Smooth muscle cell (in vitro differentiated cells): ENCODE measurements around the gene RAB3GAP1. TPM values are rescaled to one million over a fixed set of nuclear protein-coding genes. Genes with fewer than 3 reads are reported as not detected.

ENCODE experiments used
- DNase-seq: peaks from one replicate; lab custom pipeline; 2025; ENCODE audit not compliant: unreplicated experiment; lab: John Stamatoyannopoulos, UW
- H2AFZ ChIP-seq: fragments of 200-600 bp; sonication (generic); 2 replicates; pipeline ENCODE4 v1.6.0; 2016; ENCODE audit warnings: antibody characterized with exemption, low read depth, mild to moderate bottlenecking
- H3F3A ChIP-seq: fragments of 200-600 bp; sonication (generic); 2 replicates; pipeline ENCODE4 v1.6.0; 2017; ENCODE audit warnings: antibody characterized with exemption, low read depth
- H3K27ac ChIP-seq: fragments of 200-600 bp; sonication (generic); 2 replicates; pipeline ENCODE4 v1.5.1; 2016; ENCODE audit warnings: low read depth, mild to moderate bottlenecking
- H3K27me3 ChIP-seq: fragments of 200-600 bp; sonication (generic); 2 replicates; pipeline ENCODE4 v1.6.1; 2016; ENCODE audit warnings: low read depth, mild to moderate bottlenecking
- H3K36me3 ChIP-seq: fragments of 200-600 bp; sonication (generic); 2 replicates; pipeline ENCODE4 v1.5.1; 2016; ENCODE audit warnings: low read depth
- H3K4me1 ChIP-seq: fragments of 200-600 bp; sonication (generic); 2 replicates; pipeline ENCODE4 v1.5.1; 2016; ENCODE audit warnings: low read depth
- H3K4me2 ChIP-seq: fragments of 200-600 bp; sonication (generic); 2 replicates; pipeline ENCODE4 v1.6.0; 2016; ENCODE audit warnings: mild to moderate bottlenecking
- H3K4me3 ChIP-seq: fragments of 200-600 bp; sonication (generic); 2 replicates; pipeline ENCODE4 v1.5.1; 2016; ENCODE audit warnings: mild to moderate bottlenecking
- H3K79me2 ChIP-seq: fragments of 200-600 bp; sonication (generic); 2 replicates; pipeline ENCODE4 v1.6.0; 2016; ENCODE audit warnings: low read depth, mild to moderate bottlenecking
- H3K9ac ChIP-seq: fragments of 200-600 bp; sonication (generic); 2 replicates; pipeline ENCODE4 v1.6.0; 2016; ENCODE audit warnings: low read depth
- H3K9me3 ChIP-seq: fragments of 200-600 bp; sonication (generic); replicated peaks from 2 replicates; pipeline ENCODE4 v1.5.1; 2016; ENCODE audit warnings: low read depth
- H4K20me1 ChIP-seq: fragments of 200-600 bp; sonication (generic); 2 replicates; pipeline ENCODE4 v1.6.0; 2016; ENCODE audit warnings: low read depth
- WGBS: methylation state at CpG from one replicate; pipeline ENCODE4 v1.1.7; 2016; ENCODE audit warnings: low lambda C conversion rate; 5-methylcytosine and 5-hydroxymethylcytosine counted together
- polyA plus RNA-seq: library from polyadenylated mRNA; unstranded; fragments of >200 nt; fragmentation: Nextera tagmentation; extraction: Ambion mirVana; gene quantifications from 2 replicates; pipeline ENCODE4 v1.2.1, GENCODE V29; 2016
- total RNA-seq: library from RNA; depleted of rRNA; stranded (reverse); fragments of >200 nt; gene quantifications from 2 replicates; pipeline ENCODE4 v1.2.3, GENCODE V29; 2014
- TF ChIP-seq, protein P1 (sequence below): fragments of 200-600 bp; sonication (generic); IDR thresholded peaks from 2 replicates; pipeline ENCODE4 v1.5.1; 2017; ENCODE audit warnings: borderline replicate concordance, mild to moderate bottlenecking, antibody characterized with exemption; ENCODE audit not compliant: insufficient read depth, poor library complexity, severe bottlenecking

The RAB3GAP1 gene
- total and polyA plus RNA-seq, 2 experiments from 2014 or later = 14.6 to 39.8 TPM

GRCh38 chr2:135203944-135204343 is 151.9 kb downstream of the RAB3GAP1 start:
- Histone ChIP-seq H3K9ac (no peak overlapping the region), H3K9me3 (no peaks in the 10 kb centered on the region), H3K4me3 (no peak overlapping the region), H4K20me1 (no peaks in the 10 kb centered on the region), H2AFZ (no peak overlapping the region), H3K79me2 (no peaks in the 10 kb centered on the region), H3K4me2 (no peak overlapping the region), H3K4me1 (no peaks in the 10 kb centered on the region), H3F3A (no peaks in the 10 kb centered on the region), H3K36me3 (no peaks in the 10 kb centered on the region), H3K27ac (no peak overlapping the region), H3K27me3 (no peaks in the 10 kb centered on the region)
- TF ChIP-seq, protein P1, sequence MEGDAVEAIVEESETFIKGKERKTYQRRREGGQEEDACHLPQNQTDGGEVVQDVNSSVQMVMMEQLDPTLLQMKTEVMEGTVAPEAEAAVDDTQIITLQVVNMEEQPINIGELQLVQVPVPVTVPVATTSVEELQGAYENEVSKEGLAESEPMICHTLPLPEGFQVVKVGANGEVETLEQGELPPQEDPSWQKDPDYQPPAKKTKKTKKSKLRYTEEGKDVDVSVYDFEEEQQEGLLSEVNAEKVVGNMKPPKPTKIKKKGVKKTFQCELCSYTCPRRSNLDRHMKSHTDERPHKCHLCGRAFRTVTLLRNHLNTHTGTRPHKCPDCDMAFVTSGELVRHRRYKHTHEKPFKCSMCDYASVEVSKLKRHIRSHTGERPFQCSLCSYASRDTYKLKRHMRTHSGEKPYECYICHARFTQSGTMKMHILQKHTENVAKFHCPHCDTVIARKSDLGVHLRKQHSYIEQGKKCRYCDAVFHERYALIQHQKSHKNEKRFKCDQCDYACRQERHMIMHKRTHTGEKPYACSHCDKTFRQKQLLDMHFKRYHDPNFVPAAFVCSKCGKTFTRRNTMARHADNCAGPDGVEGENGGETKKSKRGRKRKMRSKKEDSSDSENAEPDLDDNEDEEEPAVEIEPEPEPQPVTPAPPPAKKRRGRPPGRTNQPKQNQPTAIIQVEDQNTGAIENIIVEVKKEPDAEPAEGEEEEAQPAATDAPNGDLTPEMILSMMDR = no peak
- no peak for DNase-seq
- 100% methylated on average over 3 of the region's 3 CpGs for WGBS

- Histone ChIP-seq H3F3A (peaks cover 9% of the 10 kb centered on the region), H4K20me1 (no peaks in the 10 kb centered on the region), H2AFZ (no peak overlapping the region), H3K36me3 (no peaks in the 10 kb centered on the region), H3K4me2 (no peak overlapping the region), H3K27me3 (no peaks in the 10 kb centered on the region), H3K4me3 (no peak overlapping the region), H3K4me1 (peaks cover 11% of the 10 kb centered on the region), H3K27ac (no peak overlapping the region), H3K9me3 (no peaks in the 10 kb centered on the region), H3K9ac (no peak overlapping the region), H3K79me2 (no peaks in the 10 kb centered on the region)
- TF ChIP-seq, protein P1 = no peak
- WGBS = 83% methylated on average over 2 of the region's 2 CpGs
- DNase-seq = no peak
These were observed 155.9 kb downstream of the RAB3GAP1 start for GRCh38 chr2:135208016-135208415.

- Histone ChIP-seq H3K36me3 (no peaks in the 10 kb centered on the region), H3K27me3 (no peaks in the 10 kb centered on the region), H2AFZ (no peak overlapping the region), H3K4me2 (peak overlapping the region; percentile 63), H3K79me2 (no peaks in the 10 kb centered on the region), H3K27ac (peak overlapping the region; percentile 16), H3K9me3 (no peaks in the 10 kb centered on the region), H3K9ac (no peak overlapping the region), H3K4me3 (no peak overlapping the region), H3K4me1 (peaks cover 17% of the 10 kb centered on the region), H4K20me1 (no peaks in the 10 kb centered on the region), H3F3A (peaks cover 9% of the 10 kb centered on the region)
- TF ChIP-seq, protein P1 = no peak
- 26% methylated on average over 2 of the region's 2 CpGs for WGBS
- no peak for DNase-seq
These were observed 160.7 kb downstream of the RAB3GAP1 start for GRCh38 chr2:135212757-135213156.

- TF ChIP-seq, protein P1 = no peak
- H2AFZ ChIP-seq = no peak overlapping the region
- WGBS = 96% methylated on average over 2 of the region's 2 CpGs
These were observed 166.3 kb downstream of the RAB3GAP1 start for GRCh38 chr2:135218426-135218825.

More at GRCh38 chr2:135218426-135218825, 166.3 kb downstream of the RAB3GAP1 start:
- H3K79me2 ChIP-seq = no peaks in the 10 kb centered on the region
- H3K4me1 ChIP-seq = peaks cover 2% of the 10 kb centered on the region
- no peak overlapping the region for H3K9ac ChIP-seq
- H3K4me3 ChIP-seq = no peak overlapping the region
- no peaks in the 10 kb centered on the region for H3F3A ChIP-seq
- no peak overlapping the region for H3K27ac ChIP-seq
- no peak for DNase-seq
- H4K20me1 ChIP-seq = no peaks in the 10 kb centered on the region
- no peaks in the 10 kb centered on the region for H3K36me3 ChIP-seq
- no peaks in the 10 kb centered on the region for H3K9me3 ChIP-seq
- H3K27me3 ChIP-seq = no peaks in the 10 kb centered on the region
- no peak overlapping the region for H3K4me2 ChIP-seq
